Activated CD4-positive, alpha-beta T cell treated with anti-CD3 and anti-CD28 coated beads, Interleukin-10, Interleukin-2, amounts not matched to agents 100 ng/mL and 50 ng/mL, durations not matched to agents 16 hours and 8 hours (primary cell): ENCODE data around the gene SLC22A24.
"Not testable (repeated sequence)": the region's sequence is repeated elsewhere in the genome, so short reads cannot be mapped to it uniquely, and the experiment has no call there.

Source experiments
- DNase-seq: peaks from one replicate; pipeline ENCODE4 v3.0.0-alpha.2; 2020

SLC22A24 gene

GRCh38 chr11:63144121-63144520, at the start of gene SLC22A24:
TSS of gene SLC22A24 (minus strand) at chr11:63144221. CDS start at chr11:63143779, 442 bp downstream.
- DNase-seq = no peak

GRCh38 chr11:63180536-63180935, 36.5 kb upstream of the SLC22A24 start:
- DNase-seq = no peak

GRCh38 chr11:63179432-63180041, 35.5 kb upstream of the SLC22A24 start:
- DNase-seq = no peak

GRCh38 chr11:63177872-63178271, 33.9 kb upstream of the SLC22A24 start:
- DNase-seq = no peak

- DNase-seq = no peak
These were observed 21.8 kb upstream of the SLC22A24 start for GRCh38 chr11:63165706-63166310.

GRCh38 chr11:63155794-63156193, 11.8 kb upstream of the SLC22A24 start:
- no peak for DNase-seq

- no peak for DNase-seq
These were observed 2.6 kb upstream of the SLC22A24 start for GRCh38 chr11:63146581-63146980.

GRCh38 chr11:63142459-63142858, 1.6 kb downstream of the SLC22A24 start:
- DNase-seq = no peak

GRCh38 chr11:63132985-63133775, 10.8 kb downstream of the SLC22A24 start:
- DNase-seq = no peak

- DNase-seq = no peak
These were observed 44.5 kb downstream of the SLC22A24 start for GRCh38 chr11:63099555-63099954.

GRCh38 chr11:63080682-63081081, 63.3 kb downstream of the SLC22A24 start:
- DNase-seq = no peak

GRCh38 chr11:63046203-63046602, 97.8 kb downstream of the SLC22A24 start:
- not testable (repeated sequence) for DNase-seq

GRCh38 chr11:63042596-63042995, 101.4 kb downstream of the SLC22A24 start:
- no peak for DNase-seq

GRCh38 chr11:63032457-63032856, 111.6 kb downstream of the SLC22A24 start:
- no peak for DNase-seq
